HG03457 (cell line): ENCODE data around the gene SGMS1.
"Not testable (repeated sequence)": the region's sequence is repeated elsewhere in the genome, so short reads cannot be mapped to it uniquely, and the experiment has no call there.

Experiments used
- ATAC-seq: cut with Tn5 transposase; IDR thresholded peaks from one replicate; pipeline ENCODE4 v1.9.1; 2021; ENCODE audit warnings: moderate number of reproducible peaks; ENCODE audit not compliant: unreplicated experiment

The SGMS1 gene

DNA sequence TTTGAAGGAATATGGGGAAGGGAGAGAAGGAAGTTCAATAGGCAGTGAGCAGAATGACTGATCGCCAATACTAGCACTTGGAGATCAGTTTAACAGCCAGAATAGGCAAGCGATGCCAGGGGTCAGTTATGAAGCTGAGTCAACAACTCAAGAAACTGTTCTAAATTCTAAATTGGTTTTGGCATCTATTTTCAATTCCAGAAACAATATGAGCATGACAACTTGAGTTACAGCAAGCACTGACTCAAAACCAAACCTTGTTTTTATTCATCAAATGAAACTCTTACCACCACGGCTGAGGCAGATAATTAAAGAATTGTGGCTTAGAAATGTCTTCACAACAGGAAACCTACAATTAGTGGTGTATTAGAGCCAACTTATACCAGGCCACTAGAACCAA is 192.0 kb downstream of the SGMS1 start:
- peak; percentile 71 for ATAC-seq

DNA sequence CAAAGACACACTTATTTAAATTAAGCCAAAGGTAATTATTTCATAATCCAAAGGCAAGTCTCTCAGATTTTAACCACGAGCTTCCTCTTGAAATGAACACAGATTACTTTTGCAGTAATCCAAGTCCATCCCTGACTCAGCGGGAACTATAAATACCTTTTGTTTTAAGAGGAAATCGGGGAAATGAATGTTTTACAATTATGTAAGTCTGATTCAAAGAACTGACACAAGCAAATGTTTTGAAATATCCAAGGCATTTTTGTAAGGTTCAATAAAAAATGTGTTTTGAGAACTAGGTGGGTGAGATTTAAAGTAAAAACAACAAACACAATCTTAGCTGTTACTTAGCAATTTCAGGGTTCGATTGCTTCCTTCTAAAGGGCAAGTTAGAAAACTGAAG is 192.6 kb downstream of the SGMS1 start:
- ATAC-seq: no peak

DNA sequence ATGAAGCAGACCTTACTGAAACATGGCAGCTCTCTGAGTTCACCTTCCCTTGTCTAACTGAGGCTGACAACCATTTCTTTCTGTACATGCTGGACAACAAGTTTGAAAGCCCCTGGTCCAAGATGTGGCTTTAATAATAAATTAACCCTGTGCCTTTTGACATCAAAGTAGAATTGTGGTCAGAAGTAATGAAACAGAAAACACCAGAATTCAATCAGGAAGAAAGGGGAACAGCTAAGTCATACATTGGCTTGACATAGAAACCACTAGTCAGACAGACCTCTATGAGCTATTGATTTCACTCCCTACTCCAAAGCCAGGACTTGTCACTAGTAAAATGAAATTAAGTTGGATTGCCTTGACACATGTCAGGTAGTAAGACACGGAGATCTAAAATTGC is 197.3 kb downstream of the SGMS1 start:
- ATAC-seq: peak; percentile 72

DNA sequence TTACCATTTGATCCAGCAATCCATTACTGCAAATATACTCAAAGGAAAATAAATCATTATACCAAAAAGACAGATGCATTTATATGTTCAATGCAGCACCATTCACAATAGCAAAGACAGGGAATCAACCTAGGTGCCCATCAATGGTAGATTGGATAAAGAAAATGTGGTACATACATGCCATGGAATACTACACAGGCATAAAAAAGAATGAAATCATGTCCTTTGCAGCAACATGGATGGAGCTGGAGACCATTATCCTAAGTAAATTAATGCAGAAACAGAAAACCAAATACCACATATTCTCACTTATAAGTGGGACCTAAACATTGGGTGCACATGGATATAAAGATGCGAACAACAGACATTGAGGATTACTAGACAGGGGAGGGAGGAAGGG is 198.5 kb downstream of the SGMS1 start:
- ATAC-seq: not testable (repeated sequence)

DNA sequence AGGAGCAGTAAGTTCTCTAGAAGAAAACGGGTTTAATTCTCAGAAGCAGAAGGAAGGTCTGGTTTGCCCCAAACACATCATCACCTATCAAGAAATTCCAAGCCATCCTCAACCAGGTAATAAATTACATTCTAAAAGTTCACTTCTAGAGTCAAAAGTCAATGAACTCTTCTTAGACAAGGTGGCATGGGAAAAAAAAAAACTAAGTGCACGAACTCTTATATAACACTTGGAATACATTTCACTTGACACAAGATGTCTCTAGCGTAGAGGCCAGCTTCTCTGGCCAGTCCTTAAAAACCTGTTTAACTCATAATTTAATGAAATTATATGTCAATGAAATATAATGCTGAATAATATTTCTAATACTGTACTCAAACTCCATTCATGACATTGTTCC is 200.3 kb downstream of the SGMS1 start:
- no peak for ATAC-seq

DNA sequence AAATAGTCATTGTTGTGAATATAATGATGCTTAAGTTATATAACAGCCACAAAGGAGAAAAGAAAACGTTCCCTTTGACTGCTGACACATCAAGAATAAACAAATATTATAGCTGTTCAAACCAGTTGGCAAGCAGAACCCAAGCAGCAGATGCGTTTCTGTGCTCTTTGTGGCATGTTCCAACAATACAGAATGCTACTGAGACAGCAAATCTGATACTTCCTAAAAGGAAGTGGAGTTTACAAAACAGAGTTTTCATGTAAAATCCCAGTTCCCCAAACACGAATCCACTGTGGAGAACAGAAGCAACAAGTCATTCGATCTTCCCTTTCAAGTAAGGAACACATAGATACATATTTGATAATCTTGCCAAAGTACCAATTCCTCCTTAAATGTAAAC is 201.5 kb downstream of the SGMS1 start:
- ATAC-seq: no peak

DNA sequence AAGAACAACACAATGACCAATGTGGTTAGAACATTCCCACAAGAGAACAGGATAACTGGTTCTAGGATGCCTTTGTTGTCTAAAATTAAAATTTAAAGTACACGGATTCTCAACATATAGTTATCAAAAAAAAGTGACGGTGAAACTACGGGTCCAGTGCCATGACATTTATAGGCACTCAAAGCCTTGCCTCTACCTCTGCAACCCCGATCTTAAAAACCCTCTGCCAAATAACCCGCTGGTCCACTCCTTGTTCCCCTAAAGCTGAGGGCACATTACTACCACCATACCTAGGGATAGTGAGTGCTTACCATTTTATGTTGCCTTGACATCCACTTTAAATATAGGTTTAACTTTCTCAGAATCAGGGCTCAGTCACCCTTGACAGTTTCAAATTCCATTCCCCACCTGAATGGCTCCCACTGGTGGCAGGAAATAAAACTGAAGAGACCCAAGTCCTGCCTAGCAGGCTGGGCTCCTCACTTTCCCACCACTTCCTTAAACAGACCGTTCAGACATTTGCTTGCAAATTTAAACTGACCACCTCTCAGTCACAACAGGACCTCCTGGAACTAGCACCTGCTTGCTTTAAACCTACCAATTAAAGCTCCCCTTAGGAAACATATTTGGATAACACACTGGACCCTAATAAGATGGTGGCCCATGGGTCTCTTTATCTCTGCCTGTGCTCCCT is 202.6 kb downstream of the SGMS1 start:
- no peak for ATAC-seq

DNA sequence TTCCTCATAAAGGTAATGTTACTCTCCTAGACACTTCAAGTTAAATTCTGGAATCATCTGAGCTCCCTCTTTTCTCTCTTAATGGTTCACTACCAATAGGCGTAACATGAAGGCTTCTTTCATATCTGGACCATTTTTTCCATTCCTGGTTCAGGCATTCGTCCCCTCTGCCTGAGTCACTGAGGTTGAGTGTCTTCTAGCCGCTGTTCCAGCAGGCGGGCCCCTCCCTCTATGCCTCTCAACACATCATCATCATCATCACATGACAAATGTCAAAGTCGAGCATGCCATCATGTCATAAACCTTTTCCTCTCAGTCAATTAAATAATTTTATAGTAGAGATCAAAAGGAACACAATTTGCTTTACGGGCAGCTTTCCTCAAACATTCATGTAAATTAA is 203.6 kb downstream of the SGMS1 start:
- ATAC-seq: no peak

DNA sequence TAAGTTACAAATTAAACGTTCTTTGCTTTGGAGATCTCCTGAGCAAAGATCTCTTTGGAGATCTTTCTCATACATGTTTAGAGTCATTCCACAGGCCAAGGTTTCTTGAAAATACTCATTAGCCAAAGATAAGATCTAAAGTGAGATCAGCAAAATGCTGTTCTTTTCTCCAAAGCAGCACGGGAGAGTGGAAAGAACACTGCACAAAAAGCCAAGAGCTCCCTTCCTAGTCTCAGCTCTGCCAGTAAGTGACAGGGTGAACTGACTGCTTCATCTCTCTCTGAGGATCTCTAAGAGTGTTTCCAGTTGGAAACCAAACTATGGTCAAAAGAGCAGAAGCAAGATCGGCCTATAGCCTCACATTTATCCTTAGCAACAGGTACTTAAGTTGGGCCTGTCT is 204.0 kb downstream of the SGMS1 start:
- ATAC-seq: no peak

DNA sequence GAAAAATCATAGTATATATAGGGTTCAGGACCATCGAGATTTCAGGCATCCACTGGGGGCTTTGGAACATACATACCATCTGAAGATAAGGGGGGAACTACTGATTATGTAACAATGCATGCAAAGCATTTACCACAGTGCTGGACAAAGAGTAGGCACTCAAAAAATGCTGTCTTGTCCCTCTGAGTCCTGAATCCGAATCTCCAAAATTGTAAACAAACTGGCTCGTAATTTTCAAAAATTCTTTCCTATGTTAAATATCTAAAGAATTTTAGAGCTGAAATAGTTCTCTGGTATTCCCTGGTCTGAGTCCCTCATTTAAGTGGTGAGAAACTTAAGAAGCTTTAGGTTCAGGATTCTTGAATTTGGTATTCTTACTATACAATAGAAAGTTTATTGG is 204.7 kb downstream of the SGMS1 start:
- no peak for ATAC-seq

DNA sequence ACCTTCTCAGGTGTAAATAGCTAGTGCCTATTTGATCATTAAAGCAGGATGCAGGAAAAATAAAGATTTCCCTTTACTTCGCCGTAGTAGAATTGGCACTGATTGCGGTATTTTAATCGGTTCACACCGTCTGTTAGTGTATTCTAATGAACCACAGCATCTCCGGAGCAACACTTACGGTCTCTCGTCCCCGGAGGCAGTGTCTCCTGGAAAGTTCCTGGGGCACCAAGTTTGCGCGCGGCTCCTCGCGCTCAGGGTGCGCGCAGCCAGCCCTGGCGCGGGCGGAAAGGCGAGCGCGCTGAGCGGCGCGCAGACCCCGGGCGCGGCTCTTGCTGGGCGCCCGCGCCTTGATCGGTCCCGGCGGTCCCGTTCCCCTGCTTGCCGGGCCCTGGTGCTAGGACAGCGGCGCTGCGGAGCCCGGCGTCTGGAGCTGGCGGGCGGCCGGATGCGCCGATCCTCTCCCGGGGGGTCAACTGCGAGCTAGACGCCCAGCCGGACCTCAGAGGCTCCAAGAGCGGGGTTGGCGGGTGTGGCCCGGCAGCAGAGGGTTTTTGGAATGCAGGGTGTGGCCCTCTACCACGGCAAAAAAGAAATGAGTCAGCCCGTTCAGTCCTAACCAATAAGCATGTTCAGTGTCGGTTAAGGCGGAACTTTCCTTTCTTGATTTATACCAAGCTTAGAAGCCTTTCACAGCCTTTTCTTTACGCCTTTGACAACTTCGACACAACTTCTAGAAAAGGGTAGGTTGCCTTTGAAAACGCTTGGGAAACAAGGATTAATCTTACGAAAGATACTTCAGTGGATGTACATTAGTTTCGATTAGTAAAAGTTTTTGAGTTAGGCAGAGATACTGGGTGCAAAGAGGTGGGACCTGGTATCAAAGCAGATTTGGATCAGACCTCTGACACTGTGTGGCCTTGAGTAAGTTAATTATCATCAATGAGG is 205.6 kb downstream of the SGMS1 start:
- peak; percentile 66 for ATAC-seq

DNA sequence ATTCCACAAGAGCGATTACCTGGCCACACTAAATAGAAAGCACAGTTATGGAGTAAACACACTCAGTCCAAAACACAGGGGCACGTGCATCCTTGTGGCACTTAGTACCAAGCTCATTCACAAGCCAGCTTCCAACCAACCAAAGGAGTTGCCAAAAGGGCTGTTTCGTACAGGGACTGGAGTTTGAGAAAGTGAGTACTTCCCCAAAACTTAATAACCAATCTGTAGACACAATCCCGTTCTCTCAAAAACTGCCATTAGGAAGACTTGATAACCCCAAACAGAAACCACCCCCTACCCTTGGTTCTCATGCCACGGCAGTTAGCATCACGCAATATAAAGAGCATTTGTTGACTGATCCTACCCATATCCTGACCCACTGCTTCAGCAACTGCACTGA is 206.3 kb downstream of the SGMS1 start:
- peak; percentile 9 for ATAC-seq

DNA sequence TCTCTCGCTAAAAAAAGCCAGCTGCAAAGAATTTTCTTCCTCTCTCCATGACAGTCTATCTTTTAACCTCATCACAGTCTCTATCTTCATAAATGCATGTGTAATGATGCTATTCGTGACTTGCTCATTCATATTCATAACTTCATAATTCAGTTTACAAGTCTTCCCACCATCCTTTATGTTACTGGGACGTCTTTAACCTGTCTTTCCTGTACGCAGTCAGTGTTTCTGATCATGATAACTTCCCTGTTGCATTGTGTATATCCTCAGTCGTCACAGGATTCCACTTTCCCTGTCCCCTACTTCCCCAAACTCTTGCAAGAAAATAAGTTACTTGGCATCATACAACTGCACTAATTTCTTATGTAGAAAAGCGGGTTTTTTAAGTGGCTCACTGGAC is 206.9 kb downstream of the SGMS1 start:
- no peak for ATAC-seq

DNA sequence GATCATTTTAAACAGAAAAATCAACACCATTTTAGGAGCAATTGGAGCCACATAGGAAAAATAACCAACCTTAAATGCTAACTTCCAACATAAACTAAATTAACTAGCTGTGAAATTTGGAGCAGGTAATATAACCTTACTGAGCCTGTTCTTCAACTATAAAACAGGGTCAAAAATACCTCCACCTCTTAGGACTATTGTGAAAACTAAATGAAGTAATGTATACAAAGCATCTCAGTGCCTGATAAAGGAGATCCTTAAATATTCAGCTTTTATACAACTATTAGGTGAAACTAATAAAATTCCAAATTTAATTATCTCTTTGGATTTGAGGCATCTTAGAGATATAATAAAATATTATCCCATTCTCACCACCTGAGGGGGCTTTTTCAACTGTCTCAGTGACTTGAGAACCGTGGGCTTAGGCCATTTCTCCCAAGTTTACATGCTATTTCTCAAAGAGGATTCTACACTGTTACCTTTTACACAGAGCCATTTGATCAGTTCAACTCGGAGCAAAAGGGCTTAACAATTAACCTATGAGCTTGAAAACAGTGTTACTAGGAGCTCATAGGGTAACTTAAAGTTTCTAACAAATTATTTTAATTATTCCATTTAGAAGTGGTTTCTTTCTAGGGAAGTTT is 207.5 kb downstream of the SGMS1 start:
- no peak for ATAC-seq

DNA sequence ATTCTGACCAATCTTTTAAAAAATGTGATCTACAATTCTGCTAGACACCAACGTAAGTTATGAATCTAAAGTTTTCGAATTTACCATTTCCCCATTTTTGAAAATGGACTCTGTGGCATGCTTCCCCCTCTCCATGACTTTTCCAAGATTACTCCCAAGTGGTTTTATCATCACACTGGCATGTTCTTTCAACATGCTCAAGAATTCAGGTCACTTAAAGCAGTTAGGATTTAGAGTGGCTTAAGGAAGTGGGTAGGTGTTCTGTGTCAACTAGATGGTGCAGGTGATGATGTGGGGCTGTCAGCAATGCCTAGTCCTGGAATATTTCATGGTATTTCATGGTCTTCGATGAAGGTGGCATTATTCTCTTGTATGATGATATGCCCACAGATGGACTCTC is 208.5 kb downstream of the SGMS1 start:
- no peak for ATAC-seq

DNA sequence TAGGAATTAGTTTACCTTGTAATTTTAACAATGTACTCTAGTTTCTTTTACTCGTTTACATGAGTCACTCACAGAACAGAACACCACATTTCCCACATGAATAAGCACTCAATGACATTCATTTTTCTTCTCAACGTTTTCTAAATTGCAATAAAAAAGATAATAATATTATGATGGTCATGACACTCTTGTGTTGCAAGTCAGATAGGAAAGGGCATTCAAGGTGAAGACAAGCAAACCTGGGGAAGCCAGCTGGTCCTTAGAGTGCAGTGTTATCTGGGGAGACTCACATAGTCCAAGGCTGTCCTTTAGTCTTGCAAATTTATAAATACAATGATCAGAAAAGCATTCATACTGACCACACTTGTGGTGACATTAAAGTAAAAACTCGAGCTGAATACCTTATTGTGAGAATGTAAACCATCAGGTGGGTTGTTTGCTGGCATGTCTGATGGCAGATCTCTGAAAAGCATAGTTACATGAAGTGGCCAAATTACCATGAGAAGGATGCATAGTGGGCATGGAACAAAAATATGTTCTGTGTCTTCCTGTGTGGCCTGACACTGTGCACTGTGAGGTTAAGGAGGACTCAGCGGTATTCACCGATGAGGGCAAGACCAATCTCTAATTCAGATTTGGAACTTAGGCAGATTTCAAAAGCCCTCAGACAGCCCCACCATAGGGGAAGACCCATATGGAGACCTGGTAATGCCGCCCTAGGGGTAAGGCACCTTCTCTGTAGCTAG is 213.5 kb downstream of the SGMS1 start:
- no peak for ATAC-seq

DNA sequence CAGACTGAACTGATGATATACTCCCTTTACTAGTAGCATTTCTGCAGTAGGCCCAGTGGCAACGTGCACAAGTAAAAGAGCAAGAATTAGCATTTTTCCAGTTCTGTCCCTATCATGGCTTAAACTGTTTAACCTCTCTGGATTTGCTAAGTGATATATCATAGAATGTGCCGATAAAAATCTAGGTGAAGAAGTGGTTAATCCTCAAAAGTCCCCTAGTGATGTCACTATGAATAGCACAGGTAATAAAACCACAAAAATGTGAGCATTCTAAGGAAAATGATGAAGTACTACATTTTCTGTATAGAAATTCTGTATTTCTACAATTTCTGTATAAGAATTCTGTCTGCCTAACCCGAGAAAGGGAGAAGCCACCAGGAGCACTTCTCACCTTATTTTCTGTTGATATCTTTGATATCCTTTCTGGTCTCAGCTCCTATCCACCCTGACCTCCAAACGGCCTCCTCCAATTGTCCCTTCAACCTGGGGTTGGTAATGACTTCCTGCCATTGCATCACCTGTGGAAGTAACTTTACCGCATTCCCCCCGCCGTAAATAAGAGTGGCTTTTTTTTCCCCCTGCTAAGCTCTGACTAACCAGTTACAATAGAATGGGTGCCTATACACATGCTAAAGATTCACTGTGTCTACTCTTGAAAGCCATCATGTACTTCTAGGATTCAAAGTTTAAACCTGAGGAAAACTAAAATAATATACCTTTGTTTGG is 216.5 kb downstream of the SGMS1 start:
- no peak for ATAC-seq

DNA sequence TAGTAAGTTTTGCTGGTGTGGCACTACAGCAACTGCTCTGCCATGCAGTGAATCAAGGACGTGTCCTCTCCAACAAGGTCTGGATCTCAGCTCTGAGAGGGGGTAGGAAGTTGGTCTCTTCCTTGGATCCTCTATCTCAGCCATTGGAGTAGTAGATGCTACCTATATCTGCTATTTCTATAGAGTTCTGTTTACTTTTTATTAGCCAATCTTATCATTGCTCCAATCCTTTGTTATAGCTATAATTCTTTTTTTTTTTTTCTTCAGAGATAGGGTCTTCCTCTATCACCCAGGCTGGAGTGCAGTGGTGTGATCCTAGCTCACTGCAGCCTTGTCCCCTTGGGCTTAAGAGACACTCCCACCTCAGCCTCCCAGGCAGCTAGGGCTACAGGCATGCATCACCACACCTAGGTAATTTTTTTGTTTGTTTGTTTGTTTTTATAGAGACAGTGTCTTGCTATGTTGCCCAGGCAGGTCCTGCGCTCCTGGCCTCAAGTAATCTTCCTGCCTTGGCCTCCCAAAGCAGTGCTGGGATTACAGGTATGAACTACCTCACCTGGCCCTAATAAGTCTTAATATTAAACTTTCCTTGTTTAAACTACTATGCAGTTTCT is 217.2 kb downstream of the SGMS1 start:
- ATAC-seq: no peak

DNA sequence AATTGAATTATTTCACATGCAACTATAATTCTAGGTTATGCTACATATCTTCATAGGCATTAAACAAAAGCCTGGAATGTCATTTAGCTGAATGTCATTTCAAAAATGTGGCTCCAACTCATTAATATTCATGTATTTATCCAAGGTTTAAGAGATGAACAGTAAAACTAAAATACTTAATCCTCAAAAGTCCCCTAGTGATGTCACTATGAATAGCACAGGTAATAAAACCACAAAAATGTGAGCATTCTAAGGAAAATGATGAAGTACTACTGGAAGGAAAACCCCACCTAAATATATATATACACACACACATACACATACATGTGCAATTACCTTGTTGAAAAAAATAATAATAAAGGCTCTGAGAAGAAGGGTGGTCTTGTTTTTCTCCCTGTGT is 218.0 kb downstream of the SGMS1 start:
- ATAC-seq: no peak
